A673 (cell line): ENCODE data around the gene SLC6A6. TPM values are rescaled to one million over a fixed set of nuclear protein-coding genes. Genes with fewer than 3 reads are reported as not detected.

Source experiments
- BruUV-seq: library from RNA; stranded (reverse); fragments of 400-500 nt; replicated peaks from 2 replicates; lab custom pipeline; 2021; lab: Mats Ljungman, UMichigan
- CTCF ChIA-PET: fragments of 300-600 bp; sonication (Branson Sonifier 250); formaldehyde crosslinking; loops from one replicate; lab custom pipeline; 2022; ENCODE audit warnings: antibody characterized with exemption; lab: Charles Lee
- POLR2A ChIA-PET: fragments of 300-600 bp; sonication (Branson Sonifier 250); formaldehyde crosslinking; loops from one replicate; lab custom pipeline; 2022; ENCODE audit warnings: antibody characterized with exemption; ENCODE audit not compliant: low non-redundant PET; lab: Charles Lee
- DNase-seq: peaks from one replicate; pipeline ENCODE4 v3.0.0-alpha.2; 2015; ENCODE audit warnings: low spot score
- H3K27ac ChIP-seq: fragments of 200-600 bp; sonication (generic); 2 replicates; pipeline ENCODE4 v1.5.1; 2016; ENCODE audit warnings: mixed run types, low read depth, mild to moderate bottlenecking, mixed read lengths, antibody characterized with exemption, low read length; ENCODE audit not compliant: poor library complexity, severe bottlenecking
- H3K27me3 ChIP-seq: fragments of 200-600 bp; sonication (generic); replicated peaks from 2 replicates; pipeline ENCODE4 v1.6.1; 2017; ENCODE audit warnings: mixed run types, low read depth, mild to moderate bottlenecking, mixed read lengths, antibody characterized with exemption, low read length; ENCODE audit not compliant: insufficient read depth, poor library complexity
- H3K36me3 ChIP-seq: fragments of 200-600 bp; sonication (generic); 2 replicates; pipeline ENCODE4 v1.6.1; 2016; ENCODE audit warnings: mixed run types, mild to moderate bottlenecking, mixed read lengths, antibody characterized with exemption, low read length; ENCODE audit not compliant: insufficient read depth, poor library complexity, severe bottlenecking
- H3K4me1 ChIP-seq: fragments of 200-600 bp; sonication (generic); 2 replicates; pipeline ENCODE4 v1.6.1; 2017; ENCODE audit warnings: mixed run types, mild to moderate bottlenecking, mixed read lengths, antibody characterized with exemption, low read length; ENCODE audit not compliant: insufficient read depth, poor library complexity, severe bottlenecking
- H3K4me3 ChIP-seq: fragments of 200-600 bp; sonication (generic); 2 replicates; pipeline ENCODE4 v1.5.1; 2016; ENCODE audit warnings: low read depth, mixed run types, mild to moderate bottlenecking, mixed read lengths, low read length; ENCODE audit not compliant: poor library complexity, severe bottlenecking
- H3K9me3 ChIP-seq: fragments of 200-600 bp; sonication (generic); 2 replicates; pipeline ENCODE4 v1.6.1; 2016; ENCODE audit warnings: mixed run types, low read depth, mild to moderate bottlenecking, mixed read lengths, antibody characterized with exemption, low read length; ENCODE audit not compliant: poor library complexity, severe bottlenecking
- EZH2 ChIP-seq: fragments of 200-600 bp; sonication (generic); IDR thresholded peaks from 2 replicates; pipeline ENCODE4 v1.6.1; 2017; ENCODE audit warnings: borderline replicate concordance, low read depth, mild to moderate bottlenecking, mixed read lengths, antibody characterized with exemption, low read length; ENCODE audit not compliant: poor library complexity, severe bottlenecking
- intact Hi-C: fragments of 100-400 bp; cut with micrococcal nuclease; formaldehyde crosslinking; loops from one replicate; pipeline ENCODE4 v1.10.0; 2022; ENCODE audit not compliant: unreplicated experiment
- total RNA-seq: library from RNA; stranded (reverse); gene quantifications from 2 replicates; pipeline ENCODE4 v1.2.3, GENCODE V29; 2021
- TF ChIP-seq, protein P1 (sequence below): fragments of 300-800, 200-600 bp; sonication (generic); conservative IDR thresholded peaks from 2 replicates; pipeline ENCODE4 v1.5.1; 2017; ENCODE audit warnings: low read depth, mild to moderate bottlenecking, antibody characterized with exemption, low read length, moderate library complexity, mixed read lengths

SLC6A6 gene
- total RNA-seq, 1 experiment from 2014 or later: 55.1 TPM

DNA sequence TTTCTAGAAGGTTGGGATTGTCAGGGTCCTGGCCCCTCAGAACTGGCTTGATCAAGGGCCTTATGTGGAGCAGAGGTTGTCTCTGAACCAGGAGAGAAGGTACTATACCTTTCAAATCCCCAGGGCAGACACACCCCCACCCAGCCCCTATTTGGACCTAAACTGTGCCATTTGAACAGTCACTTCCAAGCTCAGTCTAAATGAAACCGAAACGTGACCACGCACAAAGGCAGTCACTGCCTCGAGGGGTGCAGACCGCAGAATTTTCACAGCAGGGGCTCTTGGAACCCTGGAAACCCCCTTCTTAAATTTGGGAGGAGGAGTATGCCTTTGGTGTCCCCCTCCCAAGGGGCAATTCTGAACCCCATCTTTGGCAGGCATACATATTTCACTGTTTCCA lies 84.1 kb downstream of the SLC6A6 start:
- Histone ChIP-seq H3K4me1 (no peaks in the 10 kb centered on the region), H3K27me3 (no peaks in the 10 kb centered on the region), H3K4me3 (no peak overlapping the region), H3K27ac (no peak overlapping the region), H3K36me3 (peaks cover 15% of the 10 kb centered on the region), H3K9me3 (no peaks in the 10 kb centered on the region)
- TF ChIP-seq, protein P1, sequence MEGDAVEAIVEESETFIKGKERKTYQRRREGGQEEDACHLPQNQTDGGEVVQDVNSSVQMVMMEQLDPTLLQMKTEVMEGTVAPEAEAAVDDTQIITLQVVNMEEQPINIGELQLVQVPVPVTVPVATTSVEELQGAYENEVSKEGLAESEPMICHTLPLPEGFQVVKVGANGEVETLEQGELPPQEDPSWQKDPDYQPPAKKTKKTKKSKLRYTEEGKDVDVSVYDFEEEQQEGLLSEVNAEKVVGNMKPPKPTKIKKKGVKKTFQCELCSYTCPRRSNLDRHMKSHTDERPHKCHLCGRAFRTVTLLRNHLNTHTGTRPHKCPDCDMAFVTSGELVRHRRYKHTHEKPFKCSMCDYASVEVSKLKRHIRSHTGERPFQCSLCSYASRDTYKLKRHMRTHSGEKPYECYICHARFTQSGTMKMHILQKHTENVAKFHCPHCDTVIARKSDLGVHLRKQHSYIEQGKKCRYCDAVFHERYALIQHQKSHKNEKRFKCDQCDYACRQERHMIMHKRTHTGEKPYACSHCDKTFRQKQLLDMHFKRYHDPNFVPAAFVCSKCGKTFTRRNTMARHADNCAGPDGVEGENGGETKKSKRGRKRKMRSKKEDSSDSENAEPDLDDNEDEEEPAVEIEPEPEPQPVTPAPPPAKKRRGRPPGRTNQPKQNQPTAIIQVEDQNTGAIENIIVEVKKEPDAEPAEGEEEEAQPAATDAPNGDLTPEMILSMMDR: no peak
- TF ChIP-seq EZH2: no peak
- POLR2A ChIA-PET: no interaction called here
- no TSS peak for BruUV-seq
- CTCF ChIA-PET: no interaction called here
- DNase-seq: no peak
- intact Hi-C loops: no loop called here

DNA sequence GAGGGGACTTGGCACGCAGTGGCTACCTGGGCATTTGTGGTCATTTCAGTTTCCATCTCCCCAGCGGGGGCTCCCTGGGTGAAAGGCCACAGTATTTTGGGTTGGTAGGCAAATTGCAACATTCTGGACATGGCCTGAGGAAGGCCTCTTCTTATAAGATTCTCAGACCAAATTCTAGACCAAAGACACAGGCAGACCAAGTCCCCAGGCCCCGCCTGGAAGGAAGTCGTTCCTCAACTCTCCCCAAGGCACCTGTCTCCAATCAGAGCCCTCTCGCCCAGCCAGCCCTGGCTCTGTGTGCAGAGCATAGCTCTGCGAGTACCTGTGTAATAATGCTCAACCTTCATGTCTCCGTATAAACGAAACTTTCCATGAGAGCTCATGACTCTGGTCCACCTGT lies 84.7 kb downstream of the SLC6A6 start:
- BruUV-seq: no TSS peak
- H3K4me1 ChIP-seq: no peaks in the 10 kb centered on the region

DNA sequence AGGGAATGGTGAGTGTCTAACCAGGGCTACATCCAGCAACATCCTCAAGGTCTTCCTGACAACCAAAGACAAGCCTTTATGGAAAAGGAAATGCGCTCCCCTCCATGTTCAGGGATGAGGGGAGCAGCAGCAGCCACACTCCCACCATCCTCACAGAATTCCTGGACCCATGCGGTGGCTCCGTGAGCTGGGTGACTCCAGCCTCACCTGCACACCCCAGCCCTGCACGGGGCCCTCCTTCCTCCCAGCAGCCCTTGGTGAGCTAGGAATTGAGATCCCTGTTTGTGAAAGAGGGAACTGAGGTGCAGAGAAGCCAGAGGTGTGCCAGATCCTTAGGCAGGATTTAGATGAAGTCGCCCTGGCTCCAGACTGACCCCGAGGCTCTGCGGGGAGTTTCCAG lies 85.4 kb downstream of the SLC6A6 start:
- ChIA-PET CTCF (no interaction called here), POLR2A (no interaction called here)
- Histone ChIP-seq H3K4me1 (no peaks in the 10 kb centered on the region), H3K9me3 (no peaks in the 10 kb centered on the region), H3K27ac (no peak overlapping the region), H3K27me3 (no peaks in the 10 kb centered on the region), H3K4me3 (no peak overlapping the region), H3K36me3 (peaks cover 10% of the 10 kb centered on the region)
- no TSS peak for BruUV-seq
- no peak for DNase-seq
- TF ChIP-seq, protein P1: no peak
- TF ChIP-seq EZH2: no peak
- intact Hi-C loops: no loop called here

More for the DNA sequence above, 84.7 kb downstream of the SLC6A6 start:
- peaks cover 15% of the 10 kb centered on the region for H3K36me3 ChIP-seq
- H3K27me3 ChIP-seq: no peaks in the 10 kb centered on the region
- intact Hi-C loops: no loop called here
- no peak overlapping the region for H3K27ac ChIP-seq
- TF ChIP-seq, protein P1: no peak
- no peak for TF ChIP-seq EZH2
- ChIA-PET CTCF (no interaction called here), POLR2A (no interaction called here)
- H3K9me3 ChIP-seq: no peaks in the 10 kb centered on the region
- no peak overlapping the region for H3K4me3 ChIP-seq
- no peak for DNase-seq
